Adipose tissue (tissue), 3 donors: ENCODE data around the gene MAMLD1. TPM values are rescaled to one million over a fixed set of nuclear protein-coding genes. Genes with fewer than 3 reads are reported as not detected.
"Not testable (repeated sequence)": the region's sequence is repeated elsewhere in the genome, so short reads cannot be mapped to it uniquely, and the experiment has no call there.

Experiments used
- H3K27ac ChIP-seq: one replicate; pipeline ENCODE4 v1.5.1; 2013; ENCODE audit warnings: low read depth, low read length
- WGBS, 3 donors: extraction: QIAGEN DNeasy Blood & Tissue Kit; methylation state at CpG; one replicate each; pipeline ENCODE4 v1.1.7; 2013; 5-methylcytosine and 5-hydroxymethylcytosine counted together
- polyA plus RNA-seq, 3 donors: library from polyadenylated mRNA; stranded (reverse); fragments of 200-250 nt; gene quantifications; one replicate each; pipeline ENCODE4 v1.2.3, GENCODE V29; 2013
- donor health status: healthy with polysubstance abuse.
- donor health status: Bipolar disorder and iron deficiency.
- donor health status: healthy.

The MAMLD1 gene, protein sequence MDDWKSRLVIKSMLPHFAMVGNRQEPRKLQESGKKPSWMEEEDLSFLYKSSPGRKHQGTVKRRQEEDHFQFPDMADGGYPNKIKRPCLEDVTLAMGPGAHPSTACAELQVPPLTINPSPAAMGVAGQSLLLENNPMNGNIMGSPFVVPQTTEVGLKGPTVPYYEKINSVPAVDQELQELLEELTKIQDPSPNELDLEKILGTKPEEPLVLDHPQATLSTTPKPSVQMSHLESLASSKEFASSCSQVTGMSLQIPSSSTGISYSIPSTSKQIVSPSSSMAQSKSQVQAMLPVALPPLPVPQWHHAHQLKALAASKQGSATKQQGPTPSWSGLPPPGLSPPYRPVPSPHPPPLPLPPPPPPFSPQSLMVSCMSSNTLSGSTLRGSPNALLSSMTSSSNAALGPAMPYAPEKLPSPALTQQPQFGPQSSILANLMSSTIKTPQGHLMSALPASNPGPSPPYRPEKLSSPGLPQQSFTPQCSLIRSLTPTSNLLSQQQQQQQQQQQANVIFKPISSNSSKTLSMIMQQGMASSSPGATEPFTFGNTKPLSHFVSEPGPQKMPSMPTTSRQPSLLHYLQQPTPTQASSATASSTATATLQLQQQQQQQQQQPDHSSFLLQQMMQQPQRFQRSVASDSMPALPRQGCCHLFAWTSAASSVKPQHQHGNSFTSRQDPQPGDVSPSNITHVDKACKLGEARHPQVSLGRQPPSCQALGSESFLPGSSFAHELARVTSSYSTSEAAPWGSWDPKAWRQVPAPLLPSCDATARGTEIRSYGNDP
- polyA plus RNA-seq = 10 to 100 TPM in 1 of 3 donors, 1 to 10 TPM in 2; 2.8 to 10.0 (median 4.8) TPM

DNA sequence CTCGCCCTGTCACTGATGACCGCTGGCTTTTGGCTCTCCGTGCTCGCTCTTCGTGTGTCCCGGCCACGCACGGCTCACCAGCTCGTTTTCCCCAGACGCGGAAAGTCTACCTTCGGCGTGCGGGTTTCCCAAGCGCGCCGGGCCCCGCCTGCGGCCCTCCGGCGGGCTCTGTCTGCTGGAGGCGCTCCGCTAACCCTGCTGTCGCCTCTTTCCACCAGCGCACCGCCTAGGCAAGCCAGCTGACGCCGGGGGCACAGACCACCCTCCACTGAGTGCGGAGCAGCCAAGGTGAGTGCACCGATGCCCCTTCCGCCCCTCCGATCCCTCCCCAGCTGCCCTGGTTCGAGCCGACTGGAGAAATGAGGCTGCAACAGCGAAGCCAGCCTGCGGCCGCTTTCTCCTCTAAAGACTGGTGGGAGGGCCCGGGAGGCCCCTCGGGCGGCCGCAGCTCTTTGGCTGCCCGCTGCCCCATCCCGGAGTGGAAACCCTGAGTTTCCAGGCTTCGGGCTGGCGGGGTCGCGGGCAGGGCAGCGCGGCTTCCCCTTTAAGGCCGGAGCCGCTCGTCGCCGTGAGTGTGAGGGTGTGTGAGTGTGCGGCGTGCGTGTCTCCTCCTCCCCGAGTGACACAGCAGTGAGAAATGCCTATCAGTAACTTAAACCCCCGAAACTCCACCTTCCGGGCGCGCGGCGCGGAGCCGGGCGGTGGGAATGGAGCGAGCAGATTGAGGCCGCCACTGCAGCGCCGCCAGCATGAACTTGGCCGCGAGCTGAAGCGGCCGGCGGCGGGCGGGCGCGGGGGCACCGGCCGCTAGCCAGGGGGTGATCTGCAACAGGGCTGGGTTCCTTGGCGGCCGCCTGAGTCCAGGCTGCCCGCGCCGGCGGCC, at the start of gene MAMLD1:
Gene MAMLD1, plus strand, starts transcription at position 719 of the 883 bp plus-strand sequence. CDS start 82,200 bp downstream, outside the sequence.
- H3K27ac ChIP-seq = no peak within 1 kb of the TSS
- WGBS, 3 donors = 1 to 32% (median 1%) methylated on average over 28 to 87 of the region's 88 CpGs

DNA sequence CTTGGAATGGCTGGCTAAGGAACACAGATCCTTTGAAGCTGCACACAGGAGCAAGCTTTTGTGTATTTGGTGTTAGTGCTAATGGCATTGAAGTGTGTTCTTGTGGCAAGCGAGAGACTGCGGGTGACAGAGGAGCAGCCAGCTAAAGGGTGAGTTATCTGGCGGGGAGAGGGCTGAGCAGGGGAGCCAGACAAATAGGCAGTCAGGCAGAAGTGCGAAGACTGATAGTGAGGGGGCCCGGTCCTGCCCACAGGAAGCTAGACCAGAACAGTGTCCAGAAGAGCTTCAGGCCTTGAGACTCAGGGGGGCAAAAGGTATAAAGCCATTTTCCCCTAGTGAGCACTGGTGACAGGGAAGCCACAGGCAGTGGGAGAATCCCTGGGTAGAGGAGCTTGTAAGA, 49.6 kb upstream of the MAMLD1 start:
- no peak overlapping the region for H3K27ac ChIP-seq
- 73 to 86% (median 73%) methylated on average over 5 of the region's 5 CpGs for WGBS, 3 donors

DNA sequence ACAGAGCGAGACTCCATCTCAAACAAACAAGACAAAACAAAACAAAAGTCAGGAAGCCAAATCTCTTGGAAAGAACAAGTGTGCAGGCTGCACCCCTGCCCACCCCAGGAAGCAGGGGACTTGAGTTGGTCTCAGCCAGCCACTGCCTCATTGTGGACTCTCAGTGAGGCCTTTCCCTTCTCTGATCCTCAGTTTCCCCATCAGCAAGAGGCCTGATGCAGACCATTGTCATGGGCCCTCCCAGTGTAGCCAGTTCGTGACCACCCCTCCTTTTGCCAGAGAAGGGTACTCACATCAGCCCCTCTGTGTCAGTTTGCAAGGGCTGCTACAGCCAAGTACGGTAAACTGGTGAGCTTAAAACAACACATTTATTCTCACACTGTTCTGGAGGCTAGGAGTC, 48.9 kb upstream of the MAMLD1 start:
- 80 to 93% (median 90%) methylated on average over 2 to 3 of the region's 3 CpGs for WGBS, 3 donors
- no peak overlapping the region for H3K27ac ChIP-seq

DNA sequence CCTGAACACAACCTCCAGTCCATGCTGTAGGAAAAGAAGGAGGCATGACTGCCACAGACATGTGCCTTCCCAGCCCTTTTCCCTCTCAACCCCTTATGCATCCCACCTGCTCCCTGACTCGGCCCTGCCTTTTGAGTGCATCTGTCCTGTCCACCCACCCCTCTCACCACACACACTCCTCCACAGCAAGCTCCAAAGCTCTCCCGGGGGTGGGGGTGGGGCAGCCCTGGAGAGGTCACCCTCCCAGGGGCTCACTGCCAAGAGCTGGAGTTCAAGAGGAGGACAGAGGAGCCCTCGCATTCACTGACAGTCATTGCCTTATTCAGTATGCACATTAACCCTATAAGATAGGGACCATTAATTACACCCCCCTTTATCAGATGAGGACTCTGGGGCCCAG, 46.6 kb upstream of the MAMLD1 start:
- WGBS, 3 donors = 37 to 50% (median 45%) methylated on average over 3 of the region's 3 CpGs
- no peak overlapping the region for H3K27ac ChIP-seq

DNA sequence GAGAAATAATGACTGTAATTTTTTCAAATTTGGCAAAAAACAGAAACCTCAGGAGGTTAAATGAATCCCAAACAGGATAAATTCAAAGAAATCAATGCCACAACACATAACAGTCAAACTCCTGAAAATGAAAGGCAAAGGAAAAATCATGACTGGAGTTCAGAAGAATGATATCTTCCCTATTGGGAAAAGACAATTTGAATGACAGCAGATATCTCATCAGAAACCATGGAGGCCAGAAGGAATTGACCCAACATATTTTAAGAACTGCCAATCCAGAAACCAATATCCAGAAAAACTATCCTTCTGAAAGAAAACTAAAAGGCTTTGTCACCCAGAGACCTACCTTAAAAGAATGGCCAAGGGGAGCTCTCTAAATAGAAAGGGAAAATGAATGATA, 40.1 kb upstream of the MAMLD1 start:
- no peak overlapping the region for H3K27ac ChIP-seq

DNA sequence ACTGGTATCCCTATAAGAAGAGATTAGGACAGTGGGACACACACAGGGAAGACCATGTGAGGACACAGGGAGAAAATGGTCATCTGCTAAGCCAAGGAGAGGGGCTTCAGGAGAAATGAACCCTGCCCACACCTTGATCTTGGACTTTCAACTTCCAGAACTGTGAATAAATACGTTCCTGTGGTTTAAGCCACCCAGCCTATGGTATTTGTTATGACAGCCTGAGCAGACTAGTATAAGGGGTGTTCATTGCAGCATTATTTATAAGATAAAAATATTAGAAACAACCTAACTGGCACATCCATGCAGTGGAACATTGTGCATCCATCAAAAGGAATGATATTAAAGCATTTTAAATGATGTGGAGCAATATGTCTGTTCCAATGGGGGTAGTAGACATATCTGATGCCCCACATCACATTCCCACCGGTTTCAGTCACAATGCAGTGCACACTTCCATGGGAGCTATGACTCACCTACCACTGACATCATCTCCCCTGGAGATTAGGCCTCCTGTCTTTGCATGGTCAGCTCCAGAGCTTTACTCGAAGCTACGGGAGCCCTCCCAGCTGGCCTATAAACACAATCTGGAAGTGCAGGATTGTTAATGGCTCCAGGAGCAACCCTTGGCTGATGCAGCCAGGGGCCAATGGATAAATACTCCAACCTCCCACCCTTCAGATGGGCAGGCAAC, 38.9 kb upstream of the MAMLD1 start:
- H3K27ac ChIP-seq = no peak overlapping the region
- 49 to 58% (median 52%) methylated on average over 4 of the region's 4 CpGs for WGBS, 3 donors

DNA sequence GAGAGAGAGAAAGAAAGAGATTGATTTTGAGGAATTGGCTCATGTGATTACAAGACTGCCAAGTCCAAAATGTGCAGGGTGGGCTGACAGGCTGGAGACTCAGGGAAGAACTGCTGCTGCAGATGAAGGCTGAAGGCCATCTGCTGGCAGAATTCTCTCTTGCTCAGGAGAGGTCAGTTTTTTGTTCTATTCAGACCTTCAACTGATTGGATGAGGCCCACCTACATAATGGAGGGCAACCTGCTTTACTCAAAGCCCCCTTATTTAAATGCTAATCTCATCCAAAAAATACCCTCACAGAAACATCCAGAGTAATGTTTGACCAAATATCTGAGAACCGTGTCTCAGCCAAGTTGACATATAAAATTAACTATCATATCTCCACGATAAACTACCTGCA, 38.2 kb upstream of the MAMLD1 start:
- 82 to 94% (median 91%) methylated on average over 2 of the region's 2 CpGs for WGBS, 3 donors
- H3K27ac ChIP-seq = no peak overlapping the region

DNA sequence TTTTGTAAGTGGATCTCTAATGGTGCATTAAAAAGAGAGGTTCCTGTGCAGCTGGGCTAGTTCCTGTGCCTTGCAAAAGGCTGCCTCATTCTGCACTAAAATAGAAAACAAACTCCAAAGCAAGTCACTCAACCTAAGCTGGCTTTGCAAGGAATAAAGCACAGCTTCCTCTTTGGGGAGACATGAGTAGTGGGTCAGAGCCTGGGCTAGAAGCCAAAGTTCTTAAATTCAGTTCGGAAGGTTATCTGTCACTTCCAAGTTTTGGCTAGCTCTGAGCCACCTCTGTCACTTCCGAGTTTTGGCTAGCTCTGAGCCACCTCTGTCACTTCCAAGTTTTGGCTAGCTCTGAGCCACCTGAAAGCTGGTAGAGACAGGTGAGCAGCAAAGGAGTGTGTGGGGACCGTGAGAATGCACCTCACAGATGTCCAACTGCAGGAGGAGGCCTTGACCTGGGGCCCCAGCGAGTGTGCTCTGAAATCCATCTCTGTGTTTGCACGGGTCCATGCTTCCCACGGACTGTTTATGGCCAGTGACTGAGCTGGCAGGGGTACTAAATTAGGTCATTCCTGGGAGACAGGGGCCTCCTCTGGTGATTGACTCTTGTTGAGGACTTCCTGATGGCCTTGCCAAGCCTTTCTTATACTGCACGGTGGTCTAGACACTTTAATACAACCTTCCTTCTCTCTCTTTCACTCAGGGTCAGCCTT, 36.4 kb upstream of the MAMLD1 start:
- 13 to 41% (median 40%) methylated on average over 4 to 7 of the region's 7 CpGs for WGBS, 3 donors
- H3K27ac ChIP-seq = no peak overlapping the region

DNA sequence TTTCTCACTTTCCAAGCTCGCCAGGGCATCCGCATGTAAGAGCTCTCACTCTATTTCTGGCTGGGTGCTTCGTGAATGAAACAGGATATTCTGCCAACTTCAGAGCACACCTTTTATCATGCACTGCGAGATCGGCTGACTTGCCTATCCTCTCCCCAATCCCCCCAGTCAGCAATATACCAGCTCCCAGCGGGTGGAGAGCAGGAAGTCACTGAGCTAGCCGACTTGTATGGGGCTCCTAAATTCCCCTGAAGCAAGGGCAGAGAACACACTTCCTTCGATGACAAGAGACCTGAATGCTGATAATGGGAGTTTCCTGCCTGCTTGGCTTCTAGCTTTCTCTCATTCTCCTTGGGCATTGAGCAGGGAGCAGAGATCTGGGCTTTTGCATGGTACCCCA, 33.8 kb upstream of the MAMLD1 start:
- WGBS, 3 donors = 47 to 74% (median 61%) methylated on average over 7 to 8 of the region's 8 CpGs
- no peak overlapping the region for H3K27ac ChIP-seq

DNA sequence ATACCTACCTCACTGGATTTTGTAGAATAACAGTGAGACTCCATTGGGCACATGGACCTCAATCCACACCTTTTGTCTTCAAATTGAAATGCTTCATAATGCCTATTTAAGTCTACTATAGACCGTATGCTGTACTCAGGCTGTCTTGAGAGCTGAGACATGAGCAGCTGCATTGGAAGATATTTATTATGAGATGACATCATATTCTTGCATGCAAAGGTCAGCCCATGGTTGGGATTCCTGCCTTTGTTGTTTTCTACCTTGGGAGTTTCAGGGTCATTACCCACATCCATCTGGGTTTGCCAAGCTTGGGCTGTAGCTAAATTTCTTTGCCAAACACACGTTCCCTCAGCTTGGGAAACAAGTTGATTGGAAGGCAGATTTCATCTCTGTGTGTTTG, 33.2 kb upstream of the MAMLD1 start:
- no peak overlapping the region for H3K27ac ChIP-seq
- WGBS, 3 donors = 63 to 87% (median 83%) methylated on average over 2 of the region's 2 CpGs

DNA sequence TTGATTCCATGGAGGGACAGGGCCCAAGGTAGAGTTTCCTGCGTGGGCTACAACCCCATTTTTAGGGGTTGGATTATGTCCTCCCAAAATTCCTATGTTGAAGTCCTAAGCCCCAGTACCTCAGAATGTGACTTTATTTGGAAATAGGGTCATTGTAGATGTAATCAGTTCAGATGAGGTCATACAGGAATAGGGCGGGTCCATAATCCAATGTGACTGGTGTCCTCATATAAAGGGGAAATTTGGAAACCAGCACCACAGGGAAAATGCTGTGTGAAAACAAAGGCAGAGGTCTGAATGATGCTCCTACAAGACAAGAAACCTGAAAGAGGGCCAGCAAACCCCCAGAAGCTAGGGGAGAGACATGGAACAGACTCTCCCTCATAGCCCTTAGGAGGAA, 31.1 kb upstream of the MAMLD1 start:
- WGBS, 3 donors = 82 to 93% (median 89%) methylated on average over 2 of the region's 2 CpGs
- no peak overlapping the region for H3K27ac ChIP-seq

DNA sequence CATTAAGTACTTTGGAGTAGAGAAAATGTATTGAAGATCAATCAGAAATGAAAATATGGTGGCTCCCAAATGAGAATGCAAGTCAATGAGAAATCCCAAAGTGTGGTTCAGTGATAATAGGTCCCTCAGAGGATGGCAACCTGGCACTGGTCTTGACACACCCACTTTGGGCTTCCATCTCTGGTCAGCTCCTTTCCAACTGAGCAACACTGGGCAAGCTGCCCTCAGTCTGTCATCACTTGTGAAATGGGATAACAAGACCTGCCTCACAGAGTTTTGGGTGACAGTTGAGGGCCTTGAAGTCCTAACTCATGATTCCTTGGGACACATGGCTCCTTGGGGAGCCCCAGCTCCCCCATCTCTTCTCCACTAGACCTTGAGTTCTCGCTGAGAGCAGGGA, 29.0 kb upstream of the MAMLD1 start:
- WGBS, 3 donors = 75 to 100% (median 100%) methylated on average over 1 of the region's 1 CpG

DNA sequence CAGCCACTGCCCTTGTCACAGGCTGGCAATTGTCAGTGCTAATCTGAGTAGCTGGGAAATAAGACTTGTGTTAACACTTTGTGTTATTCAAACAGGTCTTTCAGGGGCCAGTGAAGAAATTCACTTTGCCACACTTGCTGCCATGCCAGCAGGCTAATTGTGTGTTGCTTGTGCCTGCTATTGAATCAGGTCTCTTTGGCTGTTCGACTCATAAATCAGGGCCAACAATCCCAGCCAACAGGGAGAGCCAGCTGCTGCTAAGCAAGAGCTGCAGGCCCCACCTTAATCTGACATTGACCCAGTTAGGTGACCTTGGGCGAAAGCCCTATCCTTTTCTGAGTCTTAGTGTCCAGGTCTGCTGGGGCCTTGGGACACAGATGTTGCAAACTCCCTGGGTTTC, 28.1 kb upstream of the MAMLD1 start:
- no peak overlapping the region for H3K27ac ChIP-seq
- WGBS, 3 donors = 20 to 91% (median 64%) methylated on average over 2 of the region's 2 CpGs

More for the DNA sequence above, 29.0 kb upstream of the MAMLD1 start:
- H3K27ac ChIP-seq = no peak overlapping the region

DNA sequence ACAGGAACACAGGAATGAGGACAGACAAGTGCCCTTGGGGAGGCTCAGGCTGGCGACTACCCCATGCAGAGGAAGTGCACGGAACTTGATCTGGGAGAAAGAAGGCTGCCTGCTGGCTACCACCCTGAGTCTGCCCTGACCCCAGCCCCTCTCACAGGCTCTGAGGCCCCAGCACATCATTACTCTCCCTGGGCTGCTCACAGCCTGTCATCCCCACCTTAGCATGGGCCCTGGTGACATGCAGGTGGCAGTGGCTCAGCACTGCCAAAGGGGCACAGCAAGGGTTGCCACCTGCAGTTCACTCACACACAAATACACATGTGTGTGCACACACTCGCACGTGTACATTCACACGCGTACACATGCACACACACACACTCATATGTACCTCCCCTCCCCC, 26.1 kb upstream of the MAMLD1 start:
- WGBS, 3 donors = 80 to 88% (median 81%) methylated on average over 6 of the region's 6 CpGs
- H3K27ac ChIP-seq = no peak overlapping the region

DNA sequence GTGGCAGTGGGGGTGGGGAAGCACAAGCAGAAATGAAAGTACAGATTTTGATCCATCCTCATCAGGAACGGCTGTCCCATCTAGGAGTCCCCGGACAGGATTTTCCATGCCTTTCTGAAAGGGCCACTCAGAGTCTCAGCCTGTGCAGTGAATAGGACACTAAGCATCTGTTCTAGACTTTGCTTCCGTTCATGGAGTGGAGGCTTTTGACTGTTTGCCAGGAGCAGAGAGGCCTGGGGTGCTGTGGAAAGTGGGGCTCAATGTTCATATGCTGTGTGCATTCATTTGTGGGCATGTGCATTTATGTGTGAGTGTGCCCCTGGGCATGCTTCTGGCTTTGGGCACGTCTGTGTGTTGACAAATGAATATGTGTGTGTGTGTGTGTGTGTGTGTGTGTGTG, 25.6 kb upstream of the MAMLD1 start:
- no peak overlapping the region for H3K27ac ChIP-seq
- WGBS, 3 donors = 47 to 55% (median 54%) methylated on average over 4 of the region's 4 CpGs

DNA sequence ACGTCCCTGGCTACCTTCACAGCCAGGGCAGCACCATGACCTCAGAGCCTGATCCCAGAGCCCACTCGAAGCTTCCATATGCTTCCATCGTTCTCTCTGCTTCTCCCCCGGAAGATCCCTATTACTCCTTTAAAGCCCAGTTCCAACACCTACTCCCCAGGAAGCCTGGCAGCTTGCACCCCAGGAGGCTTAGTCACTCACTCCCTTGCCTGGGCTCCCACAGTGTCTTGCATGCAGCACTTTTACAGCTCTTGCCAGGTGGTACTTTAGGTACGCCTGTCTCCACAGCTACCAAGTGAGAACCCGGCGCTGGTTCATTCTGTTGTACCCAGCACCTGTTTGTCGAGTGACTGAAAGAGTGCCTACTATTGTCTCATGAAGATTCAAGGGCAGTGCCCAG, 24.5 kb upstream of the MAMLD1 start:
- no peak overlapping the region for H3K27ac ChIP-seq
- 83 to 90% (median 87%) methylated on average over 8 of the region's 8 CpGs for WGBS, 3 donors

DNA sequence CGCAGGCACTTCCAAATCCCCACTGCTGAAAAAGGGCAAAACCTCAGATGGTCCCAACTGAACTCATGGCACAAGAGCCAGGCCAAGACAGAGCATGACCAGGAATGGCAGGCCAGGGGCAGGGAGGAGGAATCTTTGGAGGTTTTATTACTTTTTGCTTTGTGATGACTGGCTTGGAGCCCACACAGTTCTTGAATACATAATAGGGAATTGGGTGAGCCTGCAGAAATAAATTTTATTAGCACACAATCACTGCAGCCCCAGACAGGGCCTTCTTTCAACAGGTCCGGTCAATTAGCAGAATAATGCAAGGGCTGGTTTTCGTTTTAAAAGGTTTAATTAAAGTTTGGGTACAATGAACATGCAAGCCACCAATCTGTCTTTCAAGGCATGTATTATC, 23.4 kb upstream of the MAMLD1 start:
- H3K27ac ChIP-seq = no peak overlapping the region
- WGBS, 3 donors = 82 to 96% (median 92%) methylated on average over 3 of the region's 3 CpGs

DNA sequence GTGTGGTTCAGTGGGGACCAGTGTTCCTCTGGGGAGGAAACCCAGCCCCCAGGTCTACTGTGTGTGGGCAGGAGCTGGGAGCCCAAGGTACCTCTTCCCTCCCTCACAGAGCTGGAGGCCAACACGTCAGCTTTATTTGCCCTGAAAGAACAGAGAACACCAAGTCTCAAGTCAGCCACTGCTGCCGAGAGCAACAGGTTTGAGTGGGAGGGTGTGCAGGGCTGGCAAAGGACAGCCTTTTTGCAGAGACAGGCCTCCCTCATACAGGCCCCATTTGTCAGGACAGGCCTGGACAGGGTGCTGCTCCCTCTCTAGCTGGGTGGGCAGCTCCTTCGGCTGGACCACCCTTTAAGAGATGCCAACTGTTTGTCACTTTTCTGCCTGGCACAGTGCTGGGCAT, 22.8 kb upstream of the MAMLD1 start:
- not testable (repeated sequence) for H3K27ac ChIP-seq
- WGBS, 3 donors = 69 to 100% (median 79%) methylated on average over 1 to 3 of the region's 3 CpGs
